ENCODE data around the gene MORF4L1.

Gene MORF4L1

GRCh38 chr15:78921940-78922339, 49.2 kb downstream of the MORF4L1 start:
- Histone ChIP-seq H3K4me3 (ENCODE audit: low read depth, low read length) (no peak overlapping the region), H3K36me3 (peaks cover 45% of the 10 kb centered on the region), H3K27me3 (ENCODE audit: insufficient read depth, low read depth, severe bottlenecking) (no peaks in the 10 kb centered on the region), H3K9me3 (ENCODE audit: severe bottlenecking) (no peaks in the 10 kb centered on the region), H3K27ac (no peak overlapping the region)
- no peak for DNase-seq
- TF ChIP-seq CTCF (IDR thresholded peaks at IDR 0.05; ENCODE audit: low read depth, low read length) = no peak

GRCh38 chr15:78922527-78922926, 49.8 kb downstream of the MORF4L1 start:
- H3K4me3 ChIP-seq (ENCODE audit: low read depth, low read length) = no peak overlapping the region
- TF ChIP-seq CTCF (IDR thresholded peaks at IDR 0.05; ENCODE audit: low read depth, low read length) = no peak
- DNase-seq = no peak
- H3K36me3 ChIP-seq = peaks cover 45% of the 10 kb centered on the region
- no peaks in the 10 kb centered on the region for H3K9me3 ChIP-seq (ENCODE audit: severe bottlenecking)
- no peaks in the 10 kb centered on the region for H3K27me3 ChIP-seq (ENCODE audit: insufficient read depth, low read depth, severe bottlenecking)
- no peak overlapping the region for H3K27ac ChIP-seq

GRCh38 chr15:78923015-78923414, 50.3 kb downstream of the MORF4L1 start:
- Histone ChIP-seq H3K9me3 (ENCODE audit: severe bottlenecking) (no peaks in the 10 kb centered on the region), H3K36me3 (peaks cover 45% of the 10 kb centered on the region), H3K4me3 (ENCODE audit: low read depth, low read length) (no peak overlapping the region), H3K27me3 (ENCODE audit: insufficient read depth, low read depth, severe bottlenecking) (no peaks in the 10 kb centered on the region), H3K27ac (no peak overlapping the region)
- no peak for DNase-seq
- no peak for TF ChIP-seq CTCF (IDR thresholded peaks at IDR 0.05; ENCODE audit: low read depth, low read length)

GRCh38 chr15:78923480-78924360, 51.0 kb downstream of the MORF4L1 start:
- Histone ChIP-seq H3K36me3 (peaks cover 40% of the 10 kb centered on the region), H3K4me3 (ENCODE audit: low read depth, low read length) (no peak overlapping the region), H3K9me3 (ENCODE audit: severe bottlenecking) (no peaks in the 10 kb centered on the region), H3K27ac (no peak overlapping the region), H3K27me3 (ENCODE audit: insufficient read depth, low read depth, severe bottlenecking) (no peaks in the 10 kb centered on the region)
- no peak for DNase-seq
- no peak for TF ChIP-seq CTCF (IDR thresholded peaks at IDR 0.05; ENCODE audit: low read depth, low read length)

- no peaks in the 10 kb centered on the region for H3K9me3 ChIP-seq (ENCODE audit: severe bottlenecking)
- H3K4me3 ChIP-seq (ENCODE audit: low read depth, low read length) = no peak overlapping the region
- H3K27me3 ChIP-seq (ENCODE audit: insufficient read depth, low read depth, severe bottlenecking) = no peaks in the 10 kb centered on the region
- no peak for TF ChIP-seq CTCF (IDR thresholded peaks at IDR 0.05; ENCODE audit: low read depth, low read length)
- peaks cover 28% of the 10 kb centered on the region for H3K36me3 ChIP-seq
- H3K27ac ChIP-seq = no peak overlapping the region
- DNase-seq = no peak
Measured at GRCh38 chr15:78925076-78925624, 52.5 kb downstream of the MORF4L1 start.

Measured in WERI-Rb-1 (cell line).